Measurements from ENCODE around the gene LAMC2.
"Not testable (repeated sequence)": the region's sequence is repeated elsewhere in the genome, so short reads cannot be mapped to it uniquely, and the experiment has no call there.

The LAMC2 gene

DNA sequence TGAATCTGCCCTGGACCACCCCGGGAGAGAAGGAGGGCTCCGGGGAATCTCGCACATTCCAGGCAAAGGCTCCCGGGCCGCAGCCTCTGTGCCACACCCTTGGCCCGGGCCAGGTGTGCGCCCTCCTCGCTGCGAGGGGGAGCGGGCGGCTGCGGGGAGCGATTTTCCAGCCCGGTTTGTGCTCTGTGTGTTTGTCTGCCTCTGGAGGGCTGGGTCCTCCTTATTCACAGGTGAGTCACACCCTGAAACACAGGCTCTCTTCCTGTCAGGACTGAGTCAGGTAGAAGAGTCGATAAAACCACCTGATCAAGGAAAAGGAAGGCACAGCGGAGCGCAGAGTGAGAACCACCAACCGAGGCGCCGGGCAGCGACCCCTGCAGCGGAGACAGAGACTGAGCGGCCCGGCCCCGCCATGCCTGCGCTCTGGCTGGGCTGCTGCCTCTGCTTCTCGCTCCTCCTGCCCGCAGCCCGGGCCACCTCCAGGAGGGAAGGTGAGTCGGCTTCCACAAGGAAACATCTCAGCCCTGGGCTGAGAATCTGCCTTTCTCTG, at the start of gene LAMC2:
LAMC2 (plus strand) TSS at position 324 of the 550 bp plus-strand sequence; CDS start at position 413, 89 bp downstream.
- DNase-seq: peak in 1 of 2 donors; percentile 35

GRCh38 chr1:183137782-183138181, 48.3 kb upstream of the LAMC2 start:
- no peak for DNase-seq

DNA sequence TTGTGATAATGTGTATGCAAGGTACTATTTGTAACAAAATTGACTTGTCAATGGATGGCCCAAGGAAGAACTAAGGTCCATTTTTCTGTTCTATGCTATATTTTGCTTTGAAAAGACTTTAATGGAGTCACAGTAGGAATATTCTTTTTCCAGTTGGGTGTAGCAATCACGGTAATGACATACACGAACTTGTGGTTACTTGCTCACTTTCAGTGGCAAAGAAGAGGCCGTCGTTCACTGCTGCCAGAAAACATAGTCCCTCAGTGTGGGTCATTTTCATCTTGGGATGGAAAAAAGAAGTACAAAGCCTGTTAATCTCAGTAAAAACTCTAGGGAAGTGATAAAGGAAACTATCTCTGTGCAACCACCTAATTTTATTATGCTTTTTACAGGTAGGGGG, 47.8 kb upstream of the LAMC2 start:
- no peak for DNase-seq

GRCh38 chr1:183139281-183139942, 46.7 kb upstream of the LAMC2 start:
- DNase-seq: no peak

GRCh38 chr1:183140633-183141032, 45.4 kb upstream of the LAMC2 start:
- no peak for DNase-seq

DNA sequence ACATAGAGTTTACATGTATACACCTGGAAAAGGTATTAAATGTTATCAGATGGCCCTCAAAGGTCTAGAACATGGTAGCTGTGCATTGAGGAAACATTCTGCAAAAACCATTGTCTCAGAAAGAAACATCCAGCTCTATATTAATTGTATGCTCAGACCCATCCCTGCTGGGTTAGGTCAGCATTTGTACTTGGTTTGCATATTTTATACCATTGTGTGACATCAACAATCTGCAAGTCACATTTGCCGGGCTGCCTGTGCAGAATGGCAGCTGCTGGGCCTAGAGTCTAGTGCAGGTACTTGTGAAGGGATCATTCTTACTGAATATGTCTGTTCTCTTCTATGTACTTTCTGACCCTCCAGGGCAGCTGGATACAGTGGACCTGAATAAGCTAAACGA, 43.9 kb upstream of the LAMC2 start:
- DNase-seq: no peak

GRCh38 chr1:183143576-183144315, 42.3 kb upstream of the LAMC2 start:
- no peak for DNase-seq

- DNase-seq: no peak
Measured at GRCh38 chr1:183144752-183145151, 41.3 kb upstream of the LAMC2 start.

GRCh38 chr1:183147735-183148134, 38.3 kb upstream of the LAMC2 start:
- DNase-seq: no peak

DNA sequence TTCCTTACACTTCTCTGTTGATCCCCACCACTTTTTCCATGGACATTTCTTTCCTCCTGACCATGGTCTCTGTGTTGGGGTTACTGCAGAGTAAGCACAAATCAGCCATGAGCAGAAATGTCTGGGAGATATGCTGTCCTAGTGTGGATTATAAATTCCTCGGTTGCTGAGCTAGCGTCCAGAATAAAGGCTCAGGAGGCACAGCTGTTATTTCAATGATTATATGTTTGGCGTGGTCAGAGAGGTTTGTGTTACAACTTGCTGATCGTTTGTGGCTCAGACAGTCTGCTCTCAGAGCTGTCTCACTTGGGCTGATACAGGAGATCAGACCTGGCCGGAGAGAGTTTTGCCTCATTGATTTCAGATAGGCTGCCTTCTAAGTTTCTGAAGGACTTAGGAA, 37.5 kb upstream of the LAMC2 start:
- no peak for DNase-seq

DNA sequence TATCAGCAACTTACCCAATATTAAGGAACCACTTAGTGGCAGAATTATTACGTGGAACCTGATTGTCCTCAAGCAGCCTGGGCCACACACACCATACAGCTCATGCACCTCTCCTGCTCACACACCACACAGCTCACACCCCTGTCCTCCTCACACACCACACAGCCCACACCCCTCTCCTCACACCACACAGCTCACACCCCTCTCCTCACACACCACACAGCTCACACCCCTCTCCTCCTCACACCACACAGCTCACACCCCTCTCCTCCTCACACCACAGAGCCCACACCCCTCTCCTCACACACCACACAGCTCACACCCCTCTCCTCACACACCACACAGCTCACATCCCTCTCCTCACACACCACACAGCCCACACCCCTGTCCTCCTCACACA, 36.8 kb upstream of the LAMC2 start:
- DNase-seq: no peak

DNA sequence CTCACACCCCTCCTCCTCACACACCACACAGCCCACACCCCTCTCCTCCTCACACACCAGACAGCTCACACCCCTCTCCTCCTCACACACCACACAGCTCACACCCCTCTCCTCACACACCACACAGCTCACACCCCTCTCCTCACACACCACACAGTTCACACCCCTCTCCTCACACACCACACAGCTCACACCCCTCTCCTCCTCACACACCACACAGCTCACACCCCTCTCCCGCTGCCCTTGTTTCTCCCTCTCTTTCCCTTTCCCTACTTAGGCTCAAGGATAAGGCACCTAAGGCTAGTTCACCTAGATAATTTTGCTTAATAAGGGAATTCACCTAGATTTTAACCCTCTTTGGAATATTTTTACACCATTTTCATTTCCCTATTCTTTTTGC, 36.0 kb upstream of the LAMC2 start:
- DNase-seq: not testable (repeated sequence)

- no peak for DNase-seq
Measured at GRCh38 chr1:183150445-183150844, 35.6 kb upstream of the LAMC2 start.

- DNase-seq: no peak
Measured at GRCh38 chr1:183152180-183152579, 33.9 kb upstream of the LAMC2 start.

DNA sequence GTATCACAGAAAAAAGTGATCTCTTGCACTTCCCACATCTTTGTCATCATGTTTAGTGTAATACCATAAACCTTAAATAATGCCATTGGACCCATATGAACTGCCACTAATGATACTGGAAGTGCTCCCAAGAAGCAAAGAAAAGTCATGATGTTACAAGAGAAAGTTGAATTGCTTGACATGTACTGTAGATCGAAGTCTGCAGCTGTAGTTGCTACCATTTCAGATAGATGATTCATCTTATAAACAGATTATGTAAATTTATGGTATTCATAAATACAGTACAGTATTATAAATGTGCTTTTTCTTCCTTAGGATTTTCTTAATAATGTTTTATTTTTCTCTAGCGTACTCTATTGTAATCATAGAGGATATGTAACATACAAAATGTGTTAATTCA, 30.1 kb upstream of the LAMC2 start:
- no peak for DNase-seq

DNA sequence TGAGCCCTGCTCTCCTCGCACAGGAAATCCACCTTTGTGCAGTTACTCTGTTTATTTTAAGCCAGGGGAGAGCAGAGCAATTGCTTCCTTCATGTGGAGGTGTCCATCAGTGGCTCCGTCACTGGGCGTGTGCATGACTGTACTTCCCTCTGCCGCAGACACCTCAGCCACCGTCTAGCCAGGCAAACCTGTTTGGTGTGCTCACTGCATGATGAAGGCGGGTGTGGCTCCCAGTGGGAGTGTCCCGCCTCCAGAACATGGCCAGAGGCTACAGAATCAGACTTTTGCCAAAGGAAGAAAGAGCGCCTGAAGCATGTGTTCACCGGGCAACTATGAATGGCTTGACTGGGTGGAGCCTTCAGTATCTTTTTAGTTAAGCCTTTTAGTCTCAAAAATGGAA, 26.1 kb upstream of the LAMC2 start:
- DNase-seq: no peak

GRCh38 chr1:183161391-183161790, 24.7 kb upstream of the LAMC2 start:
- DNase-seq: no peak

DNA sequence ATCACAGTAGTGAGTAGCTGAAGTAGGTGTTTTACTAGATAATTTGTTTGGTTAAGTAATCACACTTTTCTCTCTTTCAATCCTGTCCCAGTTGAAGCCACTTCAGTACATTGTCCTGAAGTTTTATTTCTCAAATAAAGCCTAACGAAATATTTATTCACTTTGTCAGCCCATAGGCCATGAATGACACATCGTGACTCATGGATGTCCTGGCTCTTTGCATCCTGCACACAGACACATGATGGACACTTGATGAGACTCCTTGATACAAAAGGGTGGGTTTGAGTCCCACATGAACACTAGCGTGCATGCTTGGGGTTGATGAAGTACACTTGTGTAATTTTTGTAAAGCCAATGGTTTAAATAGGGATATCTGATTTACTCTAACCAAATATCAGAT, 22.7 kb upstream of the LAMC2 start:
- no peak for DNase-seq

DNA sequence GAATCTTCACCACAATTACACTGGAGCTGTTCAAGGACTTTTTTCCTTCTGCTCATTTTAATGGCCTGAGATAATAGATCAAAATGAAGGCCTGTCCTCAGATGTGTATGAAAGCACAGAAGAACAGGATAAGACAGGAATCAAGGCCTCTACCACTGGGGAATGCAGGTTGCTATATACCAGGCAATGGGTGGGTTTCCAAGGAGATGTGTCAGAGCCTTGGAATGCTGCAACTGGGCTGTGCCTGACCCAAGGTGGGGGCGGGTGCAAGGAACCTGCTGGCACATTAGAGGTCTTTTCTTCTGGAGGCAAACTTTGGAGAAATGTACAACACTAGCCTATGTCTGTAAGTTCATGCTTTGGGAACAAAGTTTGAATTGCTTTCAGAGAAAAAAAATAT, 21.7 kb upstream of the LAMC2 start:
- DNase-seq: no peak

- DNase-seq: no peak
Measured at GRCh38 chr1:183164963-183165362, 21.1 kb upstream of the LAMC2 start.

- no peak for DNase-seq
Measured at GRCh38 chr1:183165456-183165855, 20.6 kb upstream of the LAMC2 start.

DNA sequence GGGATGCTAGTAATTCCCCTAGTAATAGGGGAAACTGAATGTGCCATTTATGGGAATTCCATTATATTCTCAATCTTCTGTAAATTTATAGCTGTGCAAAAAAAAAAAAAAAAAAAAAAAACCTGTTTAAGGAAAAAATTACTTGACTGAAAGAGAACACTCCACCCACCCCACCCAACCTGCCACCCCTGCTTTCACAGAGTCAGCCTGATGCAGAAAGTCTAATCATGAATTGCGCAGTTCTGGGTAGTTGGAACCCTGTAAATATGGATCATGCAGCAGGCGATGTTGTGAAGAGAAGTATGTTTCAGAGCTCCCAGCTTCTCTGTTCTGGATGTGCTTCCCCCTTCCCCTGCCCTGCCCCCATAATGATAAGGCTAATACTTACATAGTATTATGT, 19.6 kb upstream of the LAMC2 start:
- no peak for DNase-seq

- DNase-seq: no peak
Measured at GRCh38 chr1:183167676-183168075, 18.4 kb upstream of the LAMC2 start.

- DNase-seq: no peak
Measured at GRCh38 chr1:183168308-183168707, 17.8 kb upstream of the LAMC2 start.
